ENCODE measurements around the gene ALDH8A1. TPM values are rescaled to one million over a fixed set of nuclear protein-coding genes. Genes with fewer than 3 reads are reported as not detected.
A peak's percentile ranks its signal among the peaks of the same experiment; 100 is the strongest.

Gene ALDH8A1
- total and polyA plus RNA-seq, 10 of the 15 experiments (the other 5 are each of a cell fraction or from before 2014, with no cell fraction given): 0.13 to 1.8 (median 0.62) TPM; not detected in 3

GRCh38 chr6:134961366-134961765, 11.5 kb upstream of the ALDH8A1 start (continued):
- no peak for TF ChIP-seq NFXL1 (IDR thresholded peaks at IDR 0.05; ENCODE audit: borderline replicate concordance)

GRCh38 chr6:134959603-134960002, 9.7 kb upstream of the ALDH8A1 start:
- ChIA-PET CTCF (interaction anchor here (0.8 to 1.3 kb wide), 3 partner anchors 9 to 44 kb away, joined by 3 to 5 read pairs (median 3); no protein-coding TSS in a partner anchor), SMC1A (ENCODE audit: uncharacterized antibody, unreplicated experiment) (interaction anchor here (0.5 to 1.4 kb wide), 5 partner anchors 9 to 836 kb away, joined by 3 to 5 read pairs (median 4); partner anchors contain the start of gene ALDH8A1), RAD21 (ENCODE audit: unreplicated experiment) (interaction anchor here (0.7 kb wide), 1 partner anchor 20 kb away, joined by 3 read pairs; no protein-coding TSS in a partner anchor), POLR2A (no interaction called here)
- Histone ChIP-seq H3K27me3 (replicated peaks in 1 of 2; ENCODE audit: control insufficient read depth in 2 of 2, insufficient read depth in 2 of 2, low read length in 1 of 2) (no peaks in the 10 kb centered on the region), H3K4me2 (ENCODE audit: control insufficient read depth, insufficient read depth) (no peak overlapping the region), H3K9me3 (replicated peaks; ENCODE audit: control insufficient read depth, insufficient read depth, low read length) (no peaks in the 10 kb centered on the region), H4K20me1 (ENCODE audit: control insufficient read depth, insufficient read depth) (no peaks in the 10 kb centered on the region), H3K27ac (ENCODE audit: control insufficient read depth, insufficient read depth) (no peak overlapping the region), H3K79me2 (ENCODE audit: control insufficient read depth, insufficient read depth, low read length) (no peaks in the 10 kb centered on the region), H3K36me3 (ENCODE audit: control insufficient read depth in 2 of 2, insufficient read depth in 2 of 2, low read length in 1 of 2) (peaks cover 0 to 4% of the 10 kb centered on the region in 2 experiments; a peak in 1 of 4 replicates), H3K4me3 (no peak overlapping the region), H2AFZ (ENCODE audit: control insufficient read depth, low read depth, low read length) (no peak overlapping the region), H3K9ac (ENCODE audit: control insufficient read depth, insufficient read depth, low read length) (no peak overlapping the region), H3K4me1 (ENCODE audit: control insufficient read depth, insufficient read depth, low read length) (no peaks in the 10 kb centered on the region)
- ATAC-seq (no peak), FAIRE-seq (no peak), DNase-seq (ENCODE audit: low read depth, low spot score) (no peak)
- intact Hi-C loops (cut with micrococcal nuclease; ENCODE audit: unreplicated experiment) (loop anchor here (10.0 kb wide), 1 partner anchor 475 kb away; no protein-coding TSS in a partner anchor), in situ Hi-C loops (cut with MboI) (no loop called here)
- no peak for TF ChIP-seq STAT1 (conservative IDR thresholded peaks at IDR 0.05)
- BruUV-seq (replicated peaks): no TSS peak

DNA sequence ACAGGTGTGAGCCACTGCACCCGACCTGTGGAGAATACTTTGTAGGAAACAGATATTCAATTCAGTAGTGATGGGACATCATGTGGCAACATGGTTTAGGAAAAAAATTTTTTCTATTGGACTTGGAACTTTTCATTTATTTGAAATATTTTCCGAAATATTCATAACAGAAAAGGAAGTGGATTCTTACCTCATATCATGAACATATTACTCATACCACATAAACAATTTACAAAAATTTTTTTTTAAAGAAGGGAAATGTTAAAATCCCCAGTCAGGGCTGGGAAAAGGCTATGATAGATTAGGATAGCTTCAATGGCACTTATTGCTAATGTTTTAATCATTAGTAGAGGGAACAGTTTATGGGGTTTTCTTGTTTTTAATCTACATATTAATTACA, 6.8 kb upstream of the ALDH8A1 start:
- no peak for DNase-seq (ENCODE audit: low read depth, low spot score)
- ChIA-PET POLR2A (no interaction called here), SMC1A (ENCODE audit: uncharacterized antibody, unreplicated experiment) (no interaction called here), RAD21 (ENCODE audit: unreplicated experiment) (no interaction called here), CTCF (interaction anchor here (0.7 to 1.3 kb wide), 4 partner anchors 8 to 488 kb away, joined by 3 to 5 read pairs (median 3); no protein-coding TSS in a partner anchor)
- Histone ChIP-seq H3K4me3 (no peak overlapping the region), H3K4me2 (ENCODE audit: control insufficient read depth, insufficient read depth) (no peak overlapping the region), H3K9me3 (replicated peaks; ENCODE audit: control insufficient read depth, insufficient read depth, low read length) (no peaks in the 10 kb centered on the region), H2AFZ (ENCODE audit: control insufficient read depth, low read depth, low read length) (no peak overlapping the region), H3K4me1 (ENCODE audit: control insufficient read depth, insufficient read depth, low read length) (no peaks in the 10 kb centered on the region), H3K36me3 (ENCODE audit: control insufficient read depth in 2 of 2, insufficient read depth in 2 of 2, low read length in 1 of 2) (0 out of 4 replicates have a peak, but pooled peaks cover 0 to 4% of the 10 kb centered on the region in 2 experiments), H3K27me3 (replicated peaks in 1 of 2; ENCODE audit: control insufficient read depth in 2 of 2, insufficient read depth in 2 of 2, low read length in 1 of 2) (no peaks in the 10 kb centered on the region), H3K27ac (ENCODE audit: control insufficient read depth, insufficient read depth) (no peak overlapping the region), H4K20me1 (ENCODE audit: control insufficient read depth, insufficient read depth) (no peaks in the 10 kb centered on the region), H3K9ac (ENCODE audit: control insufficient read depth, insufficient read depth, low read length) (no peak overlapping the region), H3K79me2 (ENCODE audit: control insufficient read depth, insufficient read depth, low read length) (no peaks in the 10 kb centered on the region)
- ATAC-seq: no peak
- no TSS peak for BruUV-seq (replicated peaks)
- 25% methylated on average over 2 of the region's 2 CpGs for WGBS (ENCODE audit: insufficient coverage, insufficient replicate concordance, low lambda C conversion rate, missing lambda C conversion rate)
- intact Hi-C loops (cut with micrococcal nuclease; ENCODE audit: unreplicated experiment): loop anchor here (10.0 kb wide), 1 partner anchor 478 kb away; no protein-coding TSS in a partner anchor
- in situ Hi-C loops (cut with MboI): no loop called here
- FAIRE-seq: no peak
- TF ChIP-seq SMC3 (IDR thresholded peaks at IDR 0.05; ENCODE audit: borderline replicate concordance, low read length): no peak
- TF ChIP-seq JUNB (IDR thresholded peaks at IDR 0.05): peak; percentile 41; the same call in 1 of the 2 replicates
